K562 (cell line): ENCODE data around the gene KCNK3. TPM values are rescaled to one million over a fixed set of nuclear protein-coding genes. Genes with fewer than 3 reads are reported as not detected.

Source experiments
- HIVEP1 ChIP-seq: fragments of 250-450 bp; sonication (Bioruptor Pico); IDR thresholded peaks from 2 replicates; pipeline ENCODE4 v1.4.0; 2020; ENCODE audit warnings: mild to moderate bottlenecking
- HNRNPL ChIP-seq: fragments of 200-400 bp; formaldehyde crosslinking; IDR thresholded peaks from 2 replicates; pipeline ENCODE4 v1.6.1; 2017; ENCODE audit warnings: low read depth, mild to moderate bottlenecking, low read length
- MEF2D ChIP-seq: conservative IDR thresholded peaks from 2 replicates; pipeline ENCODE4 v1.6.1; 2016; ENCODE audit warnings: low read depth, missing genetic modification characterization, missing compliant biosample characterization
- NCOA6 ChIP-seq: fragments of 450-650 bp; IDR thresholded peaks from 2 replicates; pipeline ENCODE4 v1.6.1; 2017; ENCODE audit warnings: mild to moderate bottlenecking
- RBM39 ChIP-seq: fragments of 200-400 bp; formaldehyde crosslinking; optimal IDR thresholded peaks from 2 replicates; pipeline ENCODE3; 2018; ENCODE audit warnings: low read depth, low read length
- SIRT6 ChIP-seq: IDR thresholded peaks from one replicate; pipeline ENCODE4 v1.6.1; 2012; ENCODE audit warnings: low read depth, mild to moderate bottlenecking, control low read depth, inconsistent platforms, low read length, moderate library complexity
- SLC30A9 ChIP-seq: fragments of 250-450 bp; sonication (Bioruptor Pico); IDR thresholded peaks from 2 replicates; pipeline ENCODE4 v1.8.0; 2022; ENCODE audit warnings: mild to moderate bottlenecking, moderate library complexity
- ZBTB7A ChIP-seq: IDR thresholded peaks from 2 replicates; pipeline ENCODE4 v1.6.1; 2011; ENCODE audit warnings: low read depth, mild to moderate bottlenecking, low read length, moderate library complexity, borderline replicate concordance; ENCODE audit not compliant: control insufficient read depth
- ZNF507 ChIP-seq: conservative IDR thresholded peaks from 2 replicates; pipeline ENCODE4 v1.6.1; 2017; ENCODE audit warnings: missing genetic modification characterization, missing compliant biosample characterization
- ZNF764 ChIP-seq: fragments of 250-450 bp; sonication (Bioruptor Pico); IDR thresholded peaks from 2 replicates; pipeline ENCODE4 v1.4.0; 2020; ENCODE audit warnings: low read depth, mild to moderate bottlenecking, moderate library complexity
- polyA plus RNA-seq, 8 experiments: library from polyadenylated mRNA; depleted of rRNA in 4 of 8; stranded (reverse) in 5 of 8; unstranded in 3 of 8; fragments of >200 nt; fragmentation: Nextera tagmentation in 2 of 8; fragmentation: Illumina TruSeq in 1 of 8; extraction: Ambion mirVana in 2 of 8; extraction: Trizol in 1 of 8; gene quantifications; 2 replicates each; pipeline versions ENCODE4 v1.2.1 to v1.2.3, GENCODE V29; 2011 to 2014; ENCODE audit warnings: inconsistent platforms in 1 of 8, missing spikeins in 1 of 8
- total RNA-seq, 7 experiments: library from RNA; depleted of rRNA in 6 of 7; stranded (reverse); fragments of >200 nt in 6 of 7; fragmentation: Illumina TruSeq in 2 of 7; extraction: Trizol in 2 of 7; gene quantifications; 2 replicates each; pipeline versions ENCODE4 v1.2.1 to v1.2.3, GENCODE V29; 2011 to 2021; ENCODE audit warnings: low replicate concordance in 1 of 7
- TF ChIP-seq, protein P1 (sequence below), 2 experiments: IDR thresholded peaks in 1 of 2; conservative IDR thresholded peaks in 1 of 2; 2 replicates each; pipeline ENCODE4 v1.6.1; 2016; ENCODE audit warnings: low read depth in 2 of 2, mild to moderate bottlenecking in 1 of 2, missing compliant biosample characterization in 1 of 2, missing genetic modification characterization in 1 of 2, moderate library complexity in 1 of 2
- TF ChIP-seq, protein P2 (sequence below), 2 experiments: fragments of 450-650 bp in 1 of 2; sonication (generic) in 1 of 2; formaldehyde crosslinking in 1 of 2; IDR thresholded peaks; 2 replicates each; pipeline versions ENCODE4 v1.7.1 to v1.9.0; 2016 to 2022; ENCODE audit warnings: inconsistent platforms in 1 of 2, mild to moderate bottlenecking in 1 of 2, missing genetic modification reagents in 1 of 2

The KCNK3 gene
- total and polyA plus RNA-seq, 9 of the 15 experiments (the other 6 are each of a cell fraction or from before 2014, with no cell fraction given) = 0.01 to 0.20 (median 0.07) TPM; not detected in 5

DNA sequence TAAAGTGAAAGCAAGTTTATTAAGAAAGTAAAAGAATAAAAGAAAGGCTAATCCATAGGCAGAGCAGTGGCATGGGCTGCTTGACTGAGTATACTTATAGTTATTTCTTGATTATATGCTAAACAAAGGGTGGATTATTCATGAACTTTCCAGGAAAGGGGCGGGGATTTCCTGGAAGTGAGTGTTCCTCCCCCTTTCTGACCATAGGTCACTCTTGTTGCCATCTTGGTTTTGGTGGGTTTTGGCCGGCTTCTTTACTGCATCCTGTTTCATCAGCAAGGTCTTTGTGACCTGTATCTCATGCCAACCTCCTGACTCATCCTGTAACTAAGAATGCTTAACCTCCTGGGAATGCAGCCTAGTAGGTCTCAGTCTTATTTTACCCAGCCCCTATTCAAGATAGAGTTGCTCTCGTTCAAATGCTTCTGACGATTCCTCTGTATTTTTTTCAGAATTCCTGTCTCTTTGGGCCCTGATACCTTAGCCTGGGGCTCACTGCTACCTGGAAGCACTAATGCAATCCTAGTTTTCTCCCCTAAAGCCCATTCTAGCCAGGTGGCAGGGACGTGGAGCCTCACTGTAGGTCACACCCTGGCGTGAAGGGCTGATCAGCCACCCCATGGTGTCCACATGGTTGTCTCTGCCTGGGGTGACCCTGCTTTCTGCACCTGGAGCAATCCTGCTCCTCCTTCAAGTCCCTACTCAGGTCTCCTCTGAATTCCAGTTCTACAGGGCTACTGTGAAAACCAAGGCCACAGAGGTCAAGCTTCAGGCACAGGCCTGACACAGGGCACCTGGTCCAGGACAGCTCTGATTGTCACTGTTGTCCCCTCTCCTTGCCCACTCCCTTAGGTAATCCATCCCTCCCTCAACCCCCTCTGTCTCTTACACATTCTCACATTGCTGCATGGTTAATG is 65.6 kb downstream of the KCNK3 start (continued):
- TF ChIP-seq ZNF764 (no peak), NCOA6 (no peak; the same call in 1 of the 2 replicates), ZNF507 (tag) (no peak), HNRNPL (no peak), ZBTB7A (no peak), SLC30A9 (CRISPR knock-in tag) (no peak), SIRT6 (no peak), MEF2D (tag) (peak; percentile 75; the same call in 1 of the 2 replicates), RBM39 (no peak), HIVEP1 (CRISPR knock-in tag) (0 out of 2 replicates have a peak, but pooled peaks have one; percentile 53)
- TF ChIP-seq, protein P1, sequence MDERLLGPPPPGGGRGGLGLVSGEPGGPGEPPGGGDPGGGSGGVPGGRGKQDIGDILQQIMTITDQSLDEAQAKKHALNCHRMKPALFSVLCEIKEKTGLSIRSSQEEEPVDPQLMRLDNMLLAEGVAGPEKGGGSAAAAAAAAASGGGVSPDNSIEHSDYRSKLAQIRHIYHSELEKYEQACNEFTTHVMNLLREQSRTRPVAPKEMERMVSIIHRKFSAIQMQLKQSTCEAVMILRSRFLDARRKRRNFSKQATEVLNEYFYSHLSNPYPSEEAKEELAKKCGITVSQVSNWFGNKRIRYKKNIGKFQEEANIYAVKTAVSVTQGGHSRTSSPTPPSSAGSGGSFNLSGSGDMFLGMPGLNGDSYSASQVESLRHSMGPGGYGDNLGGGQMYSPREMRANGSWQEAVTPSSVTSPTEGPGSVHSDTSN (CRISPR knock-in tag; IDR thresholded peaks at IDR 0.05; ENCODE audit: low read depth) = no peak
- TF ChIP-seq, protein P1 (tag; conservative IDR thresholded peaks at IDR 0.05; ENCODE audit: low read depth) = no peak
- TF ChIP-seq, protein P2, sequence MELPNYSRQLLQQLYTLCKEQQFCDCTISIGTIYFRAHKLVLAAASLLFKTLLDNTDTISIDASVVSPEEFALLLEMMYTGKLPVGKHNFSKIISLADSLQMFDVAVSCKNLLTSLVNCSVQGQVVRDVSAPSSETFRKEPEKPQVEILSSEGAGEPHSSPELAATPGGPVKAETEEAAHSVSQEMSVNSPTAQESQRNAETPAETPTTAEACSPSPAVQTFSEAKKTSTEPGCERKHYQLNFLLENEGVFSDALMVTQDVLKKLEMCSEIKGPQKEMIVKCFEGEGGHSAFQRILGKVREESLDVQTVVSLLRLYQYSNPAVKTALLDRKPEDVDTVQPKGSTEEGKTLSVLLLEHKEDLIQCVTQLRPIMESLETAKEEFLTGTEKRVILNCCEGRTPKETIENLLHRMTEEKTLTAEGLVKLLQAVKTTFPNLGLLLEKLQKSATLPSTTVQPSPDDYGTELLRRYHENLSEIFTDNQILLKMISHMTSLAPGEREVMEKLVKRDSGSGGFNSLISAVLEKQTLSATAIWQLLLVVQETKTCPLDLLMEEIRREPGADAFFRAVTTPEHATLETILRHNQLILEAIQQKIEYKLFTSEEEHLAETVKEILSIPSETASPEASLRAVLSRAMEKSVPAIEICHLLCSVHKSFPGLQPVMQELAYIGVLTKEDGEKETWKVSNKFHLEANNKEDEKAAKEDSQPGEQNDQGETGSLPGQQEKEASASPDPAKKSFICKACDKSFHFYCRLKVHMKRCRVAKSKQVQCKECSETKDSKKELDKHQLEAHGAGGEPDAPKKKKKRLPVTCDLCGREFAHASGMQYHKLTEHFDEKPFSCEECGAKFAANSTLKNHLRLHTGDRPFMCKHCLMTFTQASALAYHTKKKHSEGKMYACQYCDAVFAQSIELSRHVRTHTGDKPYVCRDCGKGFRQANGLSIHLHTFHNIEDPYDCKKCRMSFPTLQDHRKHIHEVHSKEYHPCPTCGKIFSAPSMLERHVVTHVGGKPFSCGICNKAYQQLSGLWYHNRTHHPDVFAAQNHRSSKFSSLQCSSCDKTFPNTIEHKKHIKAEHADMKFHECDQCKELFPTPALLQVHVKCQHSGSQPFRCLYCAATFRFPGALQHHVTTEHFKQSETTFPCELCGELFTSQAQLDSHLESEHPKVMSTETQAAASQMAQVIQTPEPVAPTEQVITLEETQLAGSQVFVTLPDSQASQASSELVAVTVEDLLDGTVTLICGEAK (IDR thresholded peaks at IDR 0.05) = no peak
- TF ChIP-seq, protein P2 (CRISPR knock-in tag; IDR thresholded peaks at IDR 0.05) = no peak
